GM12878 (cell line): ENCODE data around the gene C8B. TPM values are rescaled to one million over a fixed set of nuclear protein-coding genes. Genes with fewer than 3 reads are reported as not detected.

Experiments
- ATAC-seq: fragments of 200-7000 bp; cut with Tn5 transposase; 3 replicates; pipeline ENCODE4 v1.9.1; 2020; ENCODE audit warnings: mild to moderate bottlenecking, moderate library complexity
- BruUV-seq: library from RNA; stranded (reverse); fragments of 400-500 nt; replicated peaks from 2 replicates; lab custom pipeline; 2021; lab: Mats Ljungman, UMichigan
- CTCF ChIA-PET: fragments of 300-600 bp; sonication (Branson Sonifier 250); formaldehyde crosslinking; extraction: SDS; loops from one replicate; lab custom pipeline; 2021; ENCODE audit warnings: inconsistent platforms; lab: Yijun Ruan, JAX
- POLR2A ChIA-PET: fragments of 350-600 bp; formaldehyde crosslinking; extraction: SDS; loops from one replicate; lab custom pipeline; 2021; ENCODE audit warnings: inconsistent platforms; lab: Charles Lee
- RAD21 ChIA-PET: fragments of 300-600 bp; sonication (Branson Sonifier 250); formaldehyde crosslinking; loops from one replicate; lab custom pipeline; 2023; ENCODE audit warnings: antibody characterized with exemption; ENCODE audit not compliant: unreplicated experiment; lab: Charles Lee
- SMC1A ChIA-PET: fragments of 300-600 bp; sonication (Branson Sonifier 250); formaldehyde crosslinking; loops from one replicate; lab custom pipeline; 2023; ENCODE audit not compliant: unreplicated experiment, uncharacterized antibody; lab: Charles Lee
- DNase-seq: peaks from one replicate; pipeline ENCODE4 v3.0.0-alpha.2; 2011; ENCODE audit warnings: low read depth, low spot score
- FAIRE-seq: peaks from 3 replicates; lab custom pipeline; 2011; peaks lifted over from hg19 to GRCh38; lab: Jason Lieb, UNC
- H2AFZ ChIP-seq: 2 replicates; pipeline ENCODE4 v1.6.0; 2011; ENCODE audit warnings: low read depth, low read length, control low read depth; ENCODE audit not compliant: control insufficient read depth
- H3K27ac ChIP-seq: 2 replicates; pipeline ENCODE4 v1.5.1; 2011; ENCODE audit warnings: control low read depth; ENCODE audit not compliant: control insufficient read depth, insufficient read depth
- H3K27me3 ChIP-seq, 2 experiments: replicated peaks in 1 of 2; 2 replicates each; pipeline versions ENCODE4 v1.6.0 to v1.6.1; 2011; ENCODE audit warnings: low read length in 1 of 2; ENCODE audit not compliant: control insufficient read depth in 2 of 2, insufficient read depth in 2 of 2
- H3K36me3 ChIP-seq, 2 experiments: 2 replicates each; pipeline ENCODE4 v1.5.1; 2011; ENCODE audit warnings: low read length in 1 of 2; ENCODE audit not compliant: control insufficient read depth in 2 of 2, insufficient read depth in 2 of 2
- H3K4me1 ChIP-seq: 2 replicates; pipeline ENCODE4 v1.6.1; 2011; ENCODE audit warnings: mild to moderate bottlenecking, low read length, moderate library complexity, mixed read lengths; ENCODE audit not compliant: control insufficient read depth, insufficient read depth
- H3K4me2 ChIP-seq: 2 replicates; pipeline ENCODE4 v1.6.0; 2011; ENCODE audit warnings: control low read depth; ENCODE audit not compliant: control insufficient read depth, insufficient read depth
- H3K4me3 ChIP-seq: fragments of 200-600 bp; sonication (generic); 2 replicates; pipeline ENCODE4 v1.5.1; 2016
- H3K79me2 ChIP-seq: 2 replicates; pipeline ENCODE4 v1.6.0; 2011; ENCODE audit warnings: low read length; ENCODE audit not compliant: control insufficient read depth, insufficient read depth
- H3K9ac ChIP-seq: 2 replicates; pipeline ENCODE4 v1.8.0; 2011; ENCODE audit warnings: low read length, control low read depth, mixed read lengths; ENCODE audit not compliant: control insufficient read depth, insufficient read depth
- H3K9me3 ChIP-seq: replicated peaks from 3 replicates; pipeline ENCODE4 v1.5.1; 2011; ENCODE audit warnings: mild to moderate bottlenecking, low read length; ENCODE audit not compliant: control insufficient read depth, insufficient read depth
- H4K20me1 ChIP-seq: 2 replicates; pipeline ENCODE4 v1.6.0; 2011; ENCODE audit not compliant: control insufficient read depth, insufficient read depth
- CEBPB ChIP-seq, 2 experiments: fragments of 150-350 bp in 1 of 2; IDR thresholded peaks; 2 replicates each; pipeline ENCODE4 v1.6.1; 2012 to 2014; ENCODE audit warnings: low read depth in 2 of 2, low read length in 2 of 2, borderline replicate concordance in 1 of 2, inconsistent platforms in 1 of 2
- CHD1 ChIP-seq: IDR thresholded peaks from 2 replicates; pipeline ENCODE4 v1.6.1; 2012; ENCODE audit warnings: low read depth, low read length, improper control_type of control experiment
- EED ChIP-seq: sonication (generic); IDR thresholded peaks from 2 replicates; pipeline ENCODE4 v1.6.1; 2016; ENCODE audit warnings: antibody characterized with exemption, low read depth
- IKZF2 ChIP-seq, 2 experiments: fragments of 450-650 bp; IDR thresholded peaks; 2 replicates each; pipeline ENCODE4 v1.6.1; 2017; ENCODE audit warnings: mild to moderate bottlenecking in 2 of 2, moderate library complexity in 2 of 2
- JUNB ChIP-seq: IDR thresholded peaks from 2 replicates; pipeline ENCODE4 v1.6.1; 2016; ENCODE audit warnings: antibody characterized with exemption, mild to moderate bottlenecking
- JUND ChIP-seq: IDR thresholded peaks from 2 replicates; pipeline ENCODE4 v1.6.1; 2012; ENCODE audit warnings: low read depth, mild to moderate bottlenecking, low read length, improper control_type of control experiment, moderate library complexity
- MYC ChIP-seq: IDR thresholded peaks from 2 replicates; pipeline ENCODE4 v1.6.1; 2011; ENCODE audit warnings: mild to moderate bottlenecking, low read length, moderate library complexity, inconsistent platforms; ENCODE audit not compliant: insufficient read depth, insufficient replicate concordance, insufficient read length, severe bottlenecking
- NR2C2 ChIP-seq: IDR thresholded peaks from 2 replicates; pipeline ENCODE4 v1.6.1; 2011; ENCODE audit warnings: borderline replicate concordance, low read depth; ENCODE audit not compliant: control insufficient read depth, insufficient read length
- PBX3 ChIP-seq: IDR thresholded peaks from 2 replicates; pipeline ENCODE4 v1.6.1; 2011; ENCODE audit warnings: mild to moderate bottlenecking, low read depth, low read length, moderate library complexity; ENCODE audit not compliant: insufficient replicate concordance
- POLR2A ChIP-seq: IDR thresholded peaks from 2 replicates; pipeline ENCODE4 v1.6.1; 2011; ENCODE audit warnings: low read depth, mild to moderate bottlenecking, low read length
- RUNX3 ChIP-seq: IDR thresholded peaks from 2 replicates; pipeline ENCODE4 v1.6.1; 2012; ENCODE audit warnings: low read length, inconsistent platforms
- SMAD1 ChIP-seq: fragments of 450-650 bp; IDR thresholded peaks from 2 replicates; pipeline ENCODE4 v1.6.1; 2018; ENCODE audit warnings: mild to moderate bottlenecking, low read depth; ENCODE audit not compliant: partially characterized antibody
- SP1 ChIP-seq: IDR thresholded peaks from one replicate; pipeline ENCODE4 v1.6.1; 2011; ENCODE audit warnings: low read depth, low read length
- STAT1 ChIP-seq: fragments of 450-650 bp; conservative IDR thresholded peaks from 2 replicates; pipeline ENCODE4 v1.6.1; 2014; ENCODE audit warnings: antibody characterized with exemption, mild to moderate bottlenecking
- TARDBP ChIP-seq: IDR thresholded peaks from 2 replicates; pipeline ENCODE4 v1.6.1; 2016; ENCODE audit warnings: borderline replicate concordance
- ZBTB33 ChIP-seq: fragments of 450-650 bp; IDR thresholded peaks from 2 replicates; pipeline ENCODE4 v1.6.1; 2017; ENCODE audit warnings: mild to moderate bottlenecking
- ZBTB40 ChIP-seq: fragments of 450-650 bp; IDR thresholded peaks from 2 replicates; pipeline ENCODE4 v1.6.1; 2016; ENCODE audit warnings: mild to moderate bottlenecking, moderate library complexity, borderline replicate concordance
- ZNF622 ChIP-seq: fragments of 450-650 bp; IDR thresholded peaks from 2 replicates; pipeline ENCODE4 v1.6.1; 2017; ENCODE audit warnings: mild to moderate bottlenecking, inconsistent platforms
- in situ Hi-C: fragments of 300-500 bp; cut with MboI; formaldehyde crosslinking; loops from 9 replicates; pipeline ENCODE4 v1.14.3; 2018; ENCODE audit warnings: mixed read lengths
- intact Hi-C: fragments of 100-400 bp; cut with micrococcal nuclease; formaldehyde crosslinking; loops from one replicate; pipeline ENCODE4 v1.14.2; 2022; ENCODE audit not compliant: unreplicated experiment
- polyA plus RNA-seq, 11 experiments: library from polyadenylated mRNA; depleted of rRNA in 4 of 11; unstranded in 6 of 11; stranded (reverse) in 5 of 11; fragments of >200 nt; fragmentation: Nextera tagmentation in 4 of 11; fragmentation: Illumina TruSeq in 1 of 11; extraction: Ambion mirVana in 4 of 11; extraction: Trizol in 1 of 11; gene quantifications; 1 replicate in 1 of 11; 2 replicates in 10 of 11; pipeline versions ENCODE4 v1.2.1 to v1.2.3, GENCODE V29; 2011 to 2016; ENCODE audit warnings: inconsistent platforms in 2 of 11, missing spikeins in 2 of 11, low read depth in 1 of 11
- total RNA-seq, 4 experiments: library from RNA; depleted of rRNA in 3 of 4; stranded (reverse); fragments of >200 nt in 3 of 4; fragmentation: Illumina TruSeq in 1 of 4; extraction: Trizol in 1 of 4; gene quantifications; 2 replicates each; pipeline versions ENCODE4 v1.2.1 to v1.2.3, GENCODE V29; 2013 to 2021

C8B gene
- total and polyA plus RNA-seq, 10 of the 15 experiments (the other 5 are each of a cell fraction or from before 2014, with no cell fraction given) = not detected

GRCh38 chr1:56894014-56894413 is 71.8 kb downstream of the C8B start:
- no peaks in the 10 kb centered on the region for H4K20me1 ChIP-seq
- no peak overlapping the region for H3K4me3 ChIP-seq
- H3K27me3 ChIP-seq = no peaks in the 10 kb centered on the region; a peak in 1 of 4 replicates
- FAIRE-seq (no peak), DNase-seq (no peak), ATAC-seq (no peak)
- no peak overlapping the region for H2AFZ ChIP-seq
- POLR2A ChIA-PET = no interaction called here
- intact Hi-C loops = no loop called here
- H3K36me3 ChIP-seq = no peaks in the 10 kb centered on the region
- in situ Hi-C loops = no loop called here
- no peaks in the 10 kb centered on the region for H3K9me3 ChIP-seq
- H3K4me2 ChIP-seq = no peak overlapping the region
- CTCF ChIA-PET = no interaction called here
- RAD21 ChIA-PET = no interaction called here
- H3K27ac ChIP-seq = no peak overlapping the region
- SMC1A ChIA-PET = no interaction called here
- no TSS peak for BruUV-seq
- no peak overlapping the region for H3K9ac ChIP-seq
- no peaks in the 10 kb centered on the region for H3K79me2 ChIP-seq
- H3K4me1 ChIP-seq = no peaks in the 10 kb centered on the region
- TF ChIP-seq ZBTB33 = no peak
- TF ChIP-seq RUNX3 = no peak
- TF ChIP-seq IKZF2 (IDR thresholded peaks at IDR 0.05) = no peak
- TF ChIP-seq EED = no peak
- TF ChIP-seq SP1 = no peak
- no peak for TF ChIP-seq TARDBP
- no peak for TF ChIP-seq JUND
- no peak for TF ChIP-seq ZBTB40
- TF ChIP-seq SMAD1 = no peak
- TF ChIP-seq STAT1 = no peak
- TF ChIP-seq PBX3 = no peak
- no peak for TF ChIP-seq CEBPB (IDR thresholded peaks at IDR 0.05; ENCODE audit: borderline replicate concordance in 1 of 2, low read depth in 2 of 2, low read length in 2 of 2)
- no peak for TF ChIP-seq POLR2A
- TF ChIP-seq MYC = no peak
- no peak for TF ChIP-seq CHD1
- no peak for TF ChIP-seq NR2C2
- no peak for TF ChIP-seq JUNB
- TF ChIP-seq ZNF622 = no peak
